ENCODE results near the gene ARID5B.

Gene ARID5B

GRCh38 chr10:62131724-62132123 is 230.2 kb downstream of the ARID5B start:
- no peak for DNase-seq (ENCODE audit: low read depth in 2 of 2, low spot score in 1 of 2)

GRCh38 chr10:62133618-62134017 is 232.1 kb downstream of the ARID5B start:
- no peak for DNase-seq (ENCODE audit: low read depth in 2 of 2, low spot score in 1 of 2)

GRCh38 chr10:62136931-62137330 is 235.4 kb downstream of the ARID5B start:
- no peak for DNase-seq (ENCODE audit: low read depth in 2 of 2, low spot score in 1 of 2)

Data from stimulated activated CD8-positive, alpha-beta memory T cell treated with anti-CD3 and anti-CD28 coated beads, Interleukin-4, amount 100 ng/mL, for 4 hours (primary cell).